Fibroblast of lung (primary cell): ENCODE results near the gene MEIOC.

Experiments used
- CTCF ChIP-seq, 2 donors: IDR thresholded peaks in 1 of 2; conservative IDR thresholded peaks in 1 of 2; 1 replicate in 1 of 2; 2 replicates in 1 of 2; pipeline ENCODE4 v1.5.1; 2011 to 2012; ENCODE audit warnings: low read length in 2 of 2, control low read depth in 1 of 2, inconsistent platforms in 1 of 2, low read depth in 1 of 2, mild to moderate bottlenecking in 1 of 2
- EZH2 ChIP-seq: IDR thresholded peaks from 2 replicates; pipeline ENCODE4 v1.5.1; 2012; ENCODE audit warnings: low read length, control low read depth, mild to moderate bottlenecking; ENCODE audit errors: missing control alignments

DNA sequence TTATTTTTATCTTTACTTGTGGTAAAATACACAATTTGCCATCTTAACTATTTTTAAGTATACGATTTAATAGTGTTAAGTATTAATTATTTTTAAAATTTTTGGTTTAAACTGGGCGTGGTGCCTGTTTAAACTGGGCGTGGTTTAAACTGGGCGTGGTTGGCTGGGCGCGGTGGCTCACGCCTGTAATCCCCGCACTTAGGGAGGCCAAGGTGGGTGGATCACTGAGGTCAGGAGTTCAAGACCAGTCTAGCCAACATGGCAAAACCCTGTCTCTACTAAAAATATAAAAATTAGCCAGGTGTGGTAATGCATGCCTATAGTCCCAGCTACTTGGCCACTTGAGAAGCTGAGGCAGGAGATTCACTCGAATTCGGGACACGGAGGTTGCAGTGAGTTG, 37.3 kb downstream of the MEIOC start:
- TF ChIP-seq CTCF (conservative IDR thresholded peaks at IDR 0.05 in 1 of 2, IDR thresholded peaks at IDR 0.05 in 1 of 2; ENCODE audit: low read depth in 1 of 2, low read length in 2 of 2): no peak
- TF ChIP-seq EZH2: no peak
